GM19455 (cell line): ENCODE results near the gene MYG1.

Experiments used
- ATAC-seq: cut with Tn5 transposase; IDR thresholded peaks from one replicate; pipeline ENCODE4 v1.9.1; 2021; ENCODE audit not compliant: unreplicated experiment

Gene MYG1

DNA sequence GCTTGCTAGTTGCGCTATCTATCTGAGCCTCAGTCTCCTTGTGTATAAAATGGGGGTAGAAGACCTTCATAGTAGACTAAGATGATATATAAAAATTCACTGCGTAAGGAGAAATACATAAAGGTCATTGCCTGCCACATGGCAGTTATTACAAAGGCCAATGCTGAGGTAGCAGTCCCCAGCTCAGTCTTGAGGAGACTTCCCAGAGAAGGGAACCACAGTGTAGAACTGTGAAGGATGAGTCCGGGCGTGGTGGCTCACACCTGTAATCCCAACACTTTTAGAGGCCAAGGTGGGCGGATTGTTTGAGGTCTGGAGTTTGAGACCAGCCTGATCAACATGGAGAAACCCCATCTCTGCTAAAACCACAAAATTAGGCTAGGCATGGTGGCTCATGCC is 53.8 kb downstream of the MYG1 start:
- no peak for ATAC-seq

DNA sequence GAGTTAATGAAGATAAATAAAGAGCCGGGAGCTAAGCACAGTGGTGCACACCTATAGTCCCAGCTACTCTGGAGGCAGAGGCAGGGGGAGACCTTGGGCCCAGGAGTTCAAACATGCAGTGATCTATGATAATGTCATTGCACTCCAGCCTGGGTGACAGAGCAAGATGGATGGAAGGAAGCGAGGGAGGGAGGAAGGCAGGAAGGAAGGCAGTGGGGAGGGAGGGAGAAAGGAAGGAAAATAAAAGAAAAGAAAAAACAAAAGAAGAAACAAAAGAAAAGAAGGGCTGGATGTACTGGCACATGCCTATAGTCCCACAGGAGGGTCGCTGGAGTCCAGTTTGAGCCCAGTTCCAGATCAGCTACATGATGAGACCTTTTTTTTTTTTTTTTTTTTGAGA is 55.6 kb downstream of the MYG1 start:
- ATAC-seq: no peak
